Activated CD4-positive, alpha-beta T cell treated with anti-CD3 and anti-CD28 coated beads, Interleukin-2, amount 50 U/mL, for 1 hour (primary cell): ENCODE data around the gene MTCL1.
A peak's percentile ranks its signal among the peaks of the same experiment; 100 is the strongest.

Experiments used
- DNase-seq: peaks from one replicate; pipeline ENCODE4 v3.0.0-alpha.2; 2020

MTCL1 gene

DNA sequence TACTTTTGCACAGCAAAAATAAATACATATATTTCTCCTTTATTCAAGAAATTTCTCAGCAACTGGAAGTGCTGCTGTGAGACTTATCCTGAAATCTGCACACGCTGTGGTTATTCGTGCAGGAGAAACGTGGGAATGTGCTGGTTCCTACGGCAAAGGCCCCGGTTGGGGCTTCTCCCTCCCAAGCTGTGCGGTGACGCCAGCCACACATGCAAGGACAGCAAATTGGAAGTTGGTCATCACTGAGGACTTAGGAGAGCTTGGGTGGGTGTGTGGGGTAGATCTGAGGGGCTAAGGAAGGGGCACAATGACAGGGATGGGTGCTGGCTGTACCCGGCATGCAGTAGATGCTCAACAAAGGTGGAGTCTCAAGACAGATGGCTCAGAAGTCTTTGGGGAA lies 16.5 kb upstream of the MTCL1 start:
- no peak for DNase-seq

GRCh38 chr18:8689517-8689916 lies 15.8 kb upstream of the MTCL1 start:
- DNase-seq = no peak

DNA sequence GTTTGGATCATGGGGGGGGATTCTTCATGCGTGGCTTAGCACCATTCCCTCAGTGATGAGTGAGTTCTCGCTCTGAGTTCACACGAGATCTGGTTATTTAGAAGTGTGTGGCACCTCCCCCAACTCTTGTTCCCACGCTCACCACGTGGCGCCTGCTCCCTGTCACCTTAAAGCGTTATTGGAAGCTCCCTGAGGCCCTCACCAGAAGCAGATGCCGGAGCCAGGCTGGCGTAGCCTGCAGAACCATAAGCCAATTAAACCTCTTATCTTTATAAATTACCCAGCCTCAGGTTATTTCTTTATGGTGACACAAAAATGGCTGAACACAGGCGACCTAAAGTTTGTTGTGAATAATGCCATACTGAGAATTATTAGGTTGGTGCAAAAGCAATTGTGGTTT lies 10.5 kb upstream of the MTCL1 start:
- no peak for DNase-seq

GRCh38 chr18:8695932-8696517 lies 9.3 kb upstream of the MTCL1 start:
- DNase-seq = no peak

DNA sequence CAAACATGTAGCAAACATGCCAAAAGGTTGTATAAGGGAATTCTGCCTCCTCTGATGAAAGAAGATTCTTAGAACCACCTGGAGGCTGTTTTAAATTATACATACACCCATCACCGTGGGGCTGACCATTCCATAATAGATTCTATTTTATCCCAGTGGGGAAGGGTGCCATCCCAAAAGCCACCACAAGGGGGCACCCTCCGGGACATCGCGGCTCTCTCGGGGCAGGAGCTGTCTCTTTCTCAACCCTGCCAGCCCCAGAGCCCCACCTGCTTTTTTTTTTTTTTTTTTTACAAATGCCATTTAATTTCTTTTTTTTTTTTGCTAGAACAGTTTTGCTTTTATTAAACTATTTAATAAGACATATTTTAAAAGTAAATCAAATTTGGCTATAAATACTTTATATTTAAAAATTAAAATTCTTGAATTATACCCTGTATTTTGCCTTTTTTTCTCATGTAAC lies 8.6 kb upstream of the MTCL1 start:
- DNase-seq = peak; percentile 74

- no peak for DNase-seq
These were observed 6.2 kb upstream of the MTCL1 start for GRCh38 chr18:8699126-8699525.

- DNase-seq = no peak
These were observed 5.4 kb upstream of the MTCL1 start for GRCh38 chr18:8699948-8700347.

DNA sequence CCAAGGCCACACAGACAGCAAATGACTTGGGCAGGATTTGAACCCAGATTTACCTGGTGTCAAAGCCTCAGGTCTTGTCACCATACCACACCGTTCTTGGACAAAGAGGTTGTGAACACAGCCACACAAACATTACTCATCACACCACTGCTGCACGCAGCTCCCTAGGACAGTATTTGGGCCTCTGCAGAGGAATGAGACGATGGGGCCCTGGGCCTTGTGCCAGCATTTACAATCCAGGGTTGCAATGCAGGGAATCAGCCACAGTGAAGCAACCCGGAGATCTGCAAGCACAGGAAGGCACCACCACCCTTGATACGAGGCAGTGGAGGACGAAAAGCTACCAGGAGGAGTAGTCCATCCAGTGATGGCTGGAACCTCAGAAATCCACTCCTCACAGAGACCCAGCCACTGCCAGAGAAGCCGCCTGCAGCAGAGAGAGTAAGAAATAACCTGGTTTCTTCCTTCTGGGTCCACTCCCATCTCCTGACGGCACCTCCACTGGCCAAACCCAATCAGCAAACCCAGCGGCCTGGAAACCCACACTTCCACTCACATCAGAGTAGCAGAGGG lies 3.7 kb upstream of the MTCL1 start:
- no peak for DNase-seq

GRCh38 chr18:8702668-8703067 lies 2.7 kb upstream of the MTCL1 start:
- DNase-seq = no peak

DNA sequence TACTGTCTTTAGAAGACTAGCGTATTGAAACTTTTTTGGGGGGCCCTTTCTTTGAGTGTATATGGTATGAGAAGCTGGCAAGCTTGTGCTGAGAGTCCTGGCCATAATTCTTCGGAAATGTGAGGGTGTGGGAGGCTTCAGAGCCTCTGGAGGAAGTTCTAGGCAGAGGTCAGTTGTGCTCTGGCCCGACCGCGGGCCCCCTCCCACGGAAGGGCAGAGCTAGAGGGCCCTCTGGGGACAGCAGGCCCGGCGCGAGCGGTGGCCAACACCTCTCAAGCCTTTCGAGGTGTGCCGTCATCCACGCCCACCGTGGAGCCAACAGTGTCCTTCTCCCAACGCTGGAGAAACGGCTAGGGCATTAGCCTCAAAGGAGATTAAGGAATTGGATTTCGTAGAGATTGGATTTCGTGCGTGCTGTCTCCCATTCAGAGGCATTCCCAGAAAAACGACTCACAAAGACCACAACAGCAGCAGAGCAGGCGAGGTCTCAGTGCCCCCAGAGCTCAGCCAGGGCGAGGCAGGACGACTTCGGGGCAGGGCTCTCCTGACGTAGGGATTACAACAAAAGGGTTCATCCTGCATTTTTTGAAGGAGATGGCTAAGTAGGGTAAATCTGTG lies 2.2 kb upstream of the MTCL1 start:
- no peak for DNase-seq

DNA sequence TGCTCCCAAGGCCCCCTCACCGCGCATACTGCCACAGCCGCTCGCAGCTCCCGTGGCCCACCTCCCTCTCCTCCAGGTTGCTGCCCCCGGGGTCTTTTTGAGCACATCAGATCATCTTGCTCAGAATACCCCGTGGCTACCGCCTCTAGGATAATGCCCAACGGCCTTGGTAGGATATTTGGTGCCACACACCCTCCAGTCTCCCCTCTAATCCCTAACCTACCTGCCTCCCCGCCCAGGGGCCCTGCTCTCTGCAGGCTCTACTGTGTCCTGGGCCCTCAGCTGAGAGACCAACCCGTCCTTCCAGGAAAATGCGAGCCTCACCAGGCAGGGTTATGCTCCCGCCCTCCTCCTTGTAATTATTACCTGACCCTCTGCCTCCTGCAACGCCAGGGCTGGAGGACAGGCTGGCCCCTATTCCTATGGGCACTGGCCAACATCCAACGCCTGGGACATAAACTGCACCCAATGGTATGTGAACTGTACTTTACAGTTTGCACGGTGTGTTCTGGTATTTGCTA lies 1.5 kb upstream of the MTCL1 start:
- DNase-seq = no peak

DNA sequence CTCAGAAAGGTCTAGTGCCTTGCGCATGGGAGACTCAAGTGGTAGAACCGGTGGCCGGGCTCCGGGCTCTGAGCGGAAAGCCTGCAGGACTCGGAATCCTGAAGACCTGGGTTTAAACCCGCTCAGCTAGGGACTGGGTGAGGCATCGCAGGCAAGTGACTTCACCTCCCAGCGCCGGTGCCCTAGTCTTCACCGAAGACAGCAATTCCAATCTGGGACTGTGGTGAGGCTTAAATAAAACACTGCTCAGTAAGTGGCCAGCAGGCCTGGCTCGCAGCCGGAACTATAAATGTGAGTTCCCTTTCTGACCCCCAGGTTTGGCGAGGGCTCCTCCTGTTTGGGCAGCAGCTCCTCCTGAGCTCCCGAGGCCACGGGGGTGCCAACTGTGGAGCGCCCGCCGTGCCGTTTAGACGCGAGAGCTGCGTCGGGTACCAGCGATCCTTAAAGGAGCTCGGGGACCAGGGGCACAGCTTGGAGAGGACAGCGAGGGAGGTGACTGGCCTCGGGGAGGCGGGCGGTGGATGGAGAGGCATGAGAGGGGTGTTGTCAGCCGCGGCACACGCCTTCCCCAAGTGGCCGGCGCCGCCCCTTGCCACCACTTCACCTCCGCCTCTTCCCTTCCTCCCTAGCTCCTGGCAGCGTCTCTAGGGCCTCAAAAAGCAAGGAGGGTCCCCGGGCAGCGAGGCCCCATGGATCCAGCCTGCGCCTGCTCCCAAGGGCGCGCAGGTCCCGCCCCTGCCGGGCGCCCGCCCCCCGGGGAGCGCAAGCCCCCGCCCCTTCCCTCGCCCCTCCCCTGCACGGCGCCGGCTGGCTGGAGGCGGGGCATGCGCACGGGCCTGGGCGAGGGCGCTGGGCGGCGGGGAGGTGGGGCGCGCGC lies 757 bp upstream of the MTCL1 start:
- DNase-seq = peak; percentile 81

DNA sequence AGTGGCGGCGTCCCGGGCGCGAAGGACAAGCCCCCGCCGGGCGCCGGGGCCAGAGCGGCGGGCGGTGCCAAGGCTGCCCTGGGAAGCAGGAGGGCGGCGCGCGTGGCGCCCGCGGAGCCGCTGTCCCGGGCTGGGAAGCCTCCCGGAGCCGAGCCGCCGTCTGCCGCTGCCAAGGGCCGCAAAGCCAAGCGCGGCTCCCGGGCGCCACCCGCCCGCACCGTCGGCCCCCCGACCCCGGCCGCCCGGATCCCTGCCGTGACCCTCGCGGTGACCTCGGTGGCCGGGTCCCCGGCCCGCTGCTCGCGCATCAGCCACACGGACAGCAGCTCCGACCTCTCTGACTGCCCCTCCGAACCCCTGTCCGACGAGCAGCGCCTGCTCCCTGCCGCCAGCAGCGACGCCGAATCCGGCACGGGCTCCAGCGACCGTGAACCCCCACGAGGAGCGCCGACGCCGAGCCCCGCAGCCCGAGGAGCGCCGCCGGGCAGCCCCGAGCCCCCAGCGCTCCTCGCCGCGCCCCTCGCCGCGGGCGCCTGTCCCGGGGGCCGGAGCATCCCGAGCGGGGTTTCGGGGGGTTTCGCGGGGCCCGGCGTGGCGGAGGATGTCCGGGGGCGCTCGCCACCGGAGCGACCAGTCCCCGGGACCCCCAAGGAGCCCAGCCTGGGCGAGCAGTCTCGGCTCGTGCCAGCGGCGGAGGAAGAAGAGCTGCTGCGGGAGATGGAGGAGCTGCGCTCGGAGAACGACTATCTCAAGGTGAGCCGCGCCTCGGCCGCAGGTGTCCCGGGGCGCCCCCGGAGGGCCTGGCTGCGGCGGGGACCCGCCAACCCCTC lies 820 bp downstream of the MTCL1 start:
- DNase-seq = peak; percentile 8

GRCh38 chr18:8706791-8707555 lies 1.6 kb downstream of the MTCL1 start:
- DNase-seq = peak; percentile 15

- no peak for DNase-seq
These were observed 2.4 kb downstream of the MTCL1 start for GRCh38 chr18:8707556-8708300.

DNA sequence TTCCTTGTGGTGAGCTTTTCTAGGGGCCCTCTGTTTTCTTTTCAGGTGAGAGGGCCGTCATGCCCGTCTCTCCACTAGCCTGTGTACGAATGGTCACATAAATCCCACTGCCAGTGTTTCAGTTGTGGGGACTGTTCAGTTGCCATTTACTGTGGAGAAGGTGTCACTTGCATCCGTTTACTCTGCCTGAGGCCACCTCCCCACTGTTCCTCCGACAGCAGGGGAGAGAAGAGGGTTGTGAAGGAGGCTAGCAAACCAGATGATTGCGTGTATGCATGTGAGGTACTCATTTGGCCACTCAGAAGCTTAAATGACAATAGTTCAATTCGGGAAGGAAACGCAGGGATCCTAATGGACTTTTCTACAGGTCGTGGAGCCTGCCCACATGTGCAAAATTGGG lies 3.3 kb downstream of the MTCL1 start:
- DNase-seq = no peak

DNA sequence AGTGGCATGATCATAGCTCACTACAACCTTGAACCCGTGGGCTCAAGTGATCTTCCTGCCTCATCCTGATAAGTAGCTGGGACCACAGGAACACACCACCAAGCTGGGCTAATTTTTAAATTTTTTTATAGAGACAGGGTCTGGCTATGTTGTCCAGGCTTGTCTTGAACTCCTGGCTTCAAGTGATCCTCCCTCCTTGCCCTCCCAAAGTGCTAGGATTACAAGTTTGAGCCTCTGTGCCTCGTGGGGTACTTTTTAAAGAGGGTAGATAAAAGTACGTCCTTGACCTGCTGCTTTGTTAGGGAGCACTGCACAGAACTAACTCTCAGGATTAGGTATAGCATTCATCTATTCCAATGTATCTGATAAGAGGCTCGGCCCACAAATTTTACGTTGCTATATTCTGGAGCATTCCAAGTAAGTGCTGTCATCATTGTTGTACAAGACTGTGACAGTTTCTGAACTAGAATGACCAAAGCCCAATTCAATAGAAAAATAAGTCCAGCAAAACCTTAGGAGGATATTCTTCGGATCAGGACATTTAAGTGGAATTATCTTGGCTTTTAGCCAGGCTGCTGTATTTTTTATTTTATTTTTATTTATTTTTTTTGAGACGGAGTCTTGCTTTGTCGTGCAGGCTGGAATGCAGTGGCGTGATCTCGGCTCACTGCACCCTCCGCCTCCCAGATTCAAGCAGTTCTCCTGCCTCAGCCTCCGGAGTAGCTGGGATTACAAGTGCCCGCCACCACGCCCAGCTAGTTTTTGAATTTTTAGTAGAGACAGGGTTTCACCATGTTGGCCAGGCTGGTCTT lies 4.1 kb downstream of the MTCL1 start:
- DNase-seq = no peak

DNA sequence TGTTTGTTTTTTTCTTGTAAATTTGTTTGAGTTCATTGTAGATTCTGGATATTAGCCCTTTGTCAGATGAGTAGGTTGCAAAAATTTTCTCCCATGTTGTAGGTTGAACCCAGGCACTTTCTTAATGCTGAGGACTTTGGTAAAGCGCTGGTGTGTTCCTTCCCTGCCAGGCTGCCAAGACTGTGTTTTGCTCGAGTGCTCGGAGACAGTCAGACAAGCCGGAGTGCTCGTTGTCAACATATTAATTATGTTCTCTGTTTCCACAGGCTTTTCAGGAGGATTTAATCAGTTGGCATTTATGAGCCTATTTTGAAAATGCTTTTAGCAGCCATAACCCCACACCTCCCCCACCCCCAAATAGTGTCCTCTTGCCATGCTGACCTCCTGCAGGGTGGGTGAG lies 6.4 kb downstream of the MTCL1 start:
- no peak for DNase-seq

DNA sequence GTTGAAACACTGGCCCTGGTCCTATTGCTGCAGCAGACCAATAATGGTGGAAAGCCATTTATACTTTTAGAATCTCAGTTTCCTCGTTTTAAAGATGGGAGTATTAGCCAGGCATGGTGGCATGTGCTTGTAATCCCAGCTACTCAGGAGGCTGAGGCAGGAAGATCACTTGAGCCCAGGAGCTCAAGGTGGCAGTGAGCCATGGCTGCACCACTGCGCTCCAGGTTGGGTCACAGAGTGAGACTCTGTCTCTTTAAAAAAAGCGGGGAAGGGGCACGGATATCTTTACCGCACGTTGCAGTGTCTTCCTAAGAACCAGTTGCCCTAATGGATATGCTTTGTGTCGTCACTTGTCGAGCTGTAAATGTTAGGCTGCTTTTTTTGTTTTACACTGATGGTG lies 8.3 kb downstream of the MTCL1 start:
- DNase-seq = no peak

- DNase-seq = no peak
These were observed 10.2 kb downstream of the MTCL1 start for GRCh38 chr18:8715599-8715998.
